Keratinocyte (primary cell): ENCODE measurements around the gene CABP2.
"Not testable (repeated sequence)": the region's sequence is repeated elsewhere in the genome, so short reads cannot be mapped to it uniquely, and the experiment has no call there.

Source experiments
- CTCF ChIP-seq, 3 experiments: IDR thresholded peaks in 1 of 3; conservative IDR thresholded peaks in 1 of 3; optimal IDR thresholded peaks in 1 of 3; 2 replicates in 2 of 3; 3 replicates in 1 of 3; pipeline versions ENCODE3 to v1.5.1; 2011; ENCODE audit warnings: low read length in 3 of 3, mild to moderate bottlenecking in 3 of 3, moderate library complexity in 2 of 3, control low read depth in 1 of 3, inconsistent platforms in 1 of 3; ENCODE audit not compliant: insufficient read depth in 2 of 3; ENCODE audit errors: extremely low read depth in 1 of 3
- EZH2 ChIP-seq: IDR thresholded peaks from one replicate; pipeline ENCODE4 v1.6.1; 2012; ENCODE audit warnings: inconsistent platforms, mild to moderate bottlenecking, low read length, moderate library complexity

GRCh38 chr11:67511558-67511957, 11.7 kb downstream of the CABP2 start:
- not testable (repeated sequence) for TF ChIP-seq CTCF (optimal IDR thresholded peaks at IDR 0.05 in 1 of 3, IDR thresholded peaks at IDR 0.05 in 1 of 3, conservative IDR thresholded peaks at IDR 0.05 in 1 of 3; ENCODE audit: extremely low read depth in 1 of 3, insufficient read depth in 2 of 3, low read length in 3 of 3); EZH2
